SK-N-SH treated with all-trans-retinoic acid at 6 μM for 48 hours (cell line): ENCODE measurements around the gene LMCD1.

Source experiments
- ATAC-seq: fragments of 200-7000 bp; cut with Tn5 transposase; 3 replicates; pipeline ENCODE4 v1.9.1; 2020; ENCODE audit warnings: mild to moderate bottlenecking, moderate library complexity
- BACH2 ChIP-seq: fragments of 250-450 bp; sonication (Bioruptor Pico); IDR thresholded peaks from 2 replicates; pipeline ENCODE4 v1.9.0; 2021; ENCODE audit warnings: mild to moderate bottlenecking, borderline replicate concordance
- CREB5 ChIP-seq: fragments of 250-450 bp; sonication (Bioruptor Pico); IDR thresholded peaks from 2 replicates; pipeline ENCODE4 v1.5.1; 2020; ENCODE audit warnings: low read depth, mild to moderate bottlenecking, moderate library complexity
- CSDC2 ChIP-seq: fragments of 250-450 bp; sonication (Bioruptor Pico); IDR thresholded peaks from 2 replicates; pipeline ENCODE4 v1.5.0; 2020; ENCODE audit warnings: mild to moderate bottlenecking, moderate library complexity
- CSRNP3 ChIP-seq: fragments of 250-450 bp; sonication (Bioruptor Pico); IDR thresholded peaks from 2 replicates; pipeline ENCODE4 v1.5.1; 2021; ENCODE audit warnings: mild to moderate bottlenecking, moderate library complexity
- GLIS3 ChIP-seq: fragments of 250-450 bp; sonication (Bioruptor Pico); IDR thresholded peaks from 2 replicates; pipeline ENCODE4 v1.5.0; 2020; ENCODE audit warnings: mild to moderate bottlenecking, moderate library complexity
- ISL1 ChIP-seq: fragments of 250-450 bp; sonication (Bioruptor Pico); IDR thresholded peaks from 2 replicates; pipeline ENCODE4 v2.1.2; 2022; ENCODE audit warnings: mild to moderate bottlenecking, moderate library complexity
- OSR1 ChIP-seq: fragments of 250-450 bp; sonication (Bioruptor Pico); IDR thresholded peaks from 2 replicates; pipeline ENCODE4 v1.8.0; 2022; ENCODE audit warnings: moderate library complexity, mild to moderate bottlenecking, inconsistent platforms
- PPARA ChIP-seq: fragments of 250-450 bp; sonication (Bioruptor Pico); IDR thresholded peaks from 2 replicates; pipeline ENCODE4 v1.5.0; 2020; ENCODE audit warnings: mild to moderate bottlenecking, borderline replicate concordance
- RARB ChIP-seq: fragments of 250-450 bp; sonication (Bioruptor Pico); IDR thresholded peaks from 2 replicates; pipeline ENCODE4 v1.8.0; 2021; ENCODE audit warnings: mild to moderate bottlenecking, moderate library complexity
- SNAI2 ChIP-seq: fragments of 250-450 bp; sonication (Bioruptor Pico); IDR thresholded peaks from 2 replicates; pipeline ENCODE4 v1.5.0; 2020; ENCODE audit warnings: mild to moderate bottlenecking, moderate library complexity
- TCF4 ChIP-seq: fragments of 250-450 bp; sonication (Bioruptor Pico); IDR thresholded peaks from 2 replicates; pipeline ENCODE4 v1.8.0; 2021; ENCODE audit warnings: mild to moderate bottlenecking, moderate library complexity, borderline replicate concordance
- ZC3H10 ChIP-seq: fragments of 250-450 bp; sonication (Bioruptor Pico); IDR thresholded peaks from 2 replicates; pipeline ENCODE4 v1.5.1; 2021; ENCODE audit warnings: mild to moderate bottlenecking, moderate library complexity
- ZFP3 ChIP-seq: fragments of 250-450 bp; sonication (Bioruptor Pico); IDR thresholded peaks from 2 replicates; pipeline ENCODE4 v1.5.0; 2020; ENCODE audit warnings: mild to moderate bottlenecking, moderate library complexity
- ZFP30 ChIP-seq: fragments of 450-650 bp; formaldehyde crosslinking; IDR thresholded peaks from 2 replicates; pipeline ENCODE4 v1.5.0; 2022; ENCODE audit warnings: mild to moderate bottlenecking, moderate library complexity
- ZNF565 ChIP-seq: fragments of 450-650 bp; formaldehyde crosslinking; conservative IDR thresholded peaks from 2 replicates; pipeline ENCODE4 v1.5.0; 2020; ENCODE audit warnings: low read depth, mild to moderate bottlenecking, moderate library complexity
- ZNF70 ChIP-seq: fragments of 450-650 bp; formaldehyde crosslinking; IDR thresholded peaks from 2 replicates; pipeline ENCODE4 v1.5.0; 2020; ENCODE audit warnings: mild to moderate bottlenecking, moderate library complexity
- ZNF8 ChIP-seq: fragments of 450-650 bp; formaldehyde crosslinking; IDR thresholded peaks from 2 replicates; pipeline ENCODE4 v1.5.0; 2020; ENCODE audit warnings: mild to moderate bottlenecking, moderate library complexity
- TF ChIP-seq, protein P1 (sequence below): fragments of 250-450 bp; sonication (Bioruptor Pico); IDR thresholded peaks from 2 replicates; pipeline ENCODE4 v1.8.0; 2021; ENCODE audit warnings: low read depth, mild to moderate bottlenecking, moderate library complexity, borderline replicate concordance
- TF ChIP-seq, protein P2 (sequence below): fragments of 250-450 bp; sonication (Bioruptor Pico); IDR thresholded peaks from 2 replicates; pipeline ENCODE4 v1.8.0; 2020; ENCODE audit warnings: mild to moderate bottlenecking, moderate library complexity, borderline replicate concordance

The LMCD1 gene

DNA sequence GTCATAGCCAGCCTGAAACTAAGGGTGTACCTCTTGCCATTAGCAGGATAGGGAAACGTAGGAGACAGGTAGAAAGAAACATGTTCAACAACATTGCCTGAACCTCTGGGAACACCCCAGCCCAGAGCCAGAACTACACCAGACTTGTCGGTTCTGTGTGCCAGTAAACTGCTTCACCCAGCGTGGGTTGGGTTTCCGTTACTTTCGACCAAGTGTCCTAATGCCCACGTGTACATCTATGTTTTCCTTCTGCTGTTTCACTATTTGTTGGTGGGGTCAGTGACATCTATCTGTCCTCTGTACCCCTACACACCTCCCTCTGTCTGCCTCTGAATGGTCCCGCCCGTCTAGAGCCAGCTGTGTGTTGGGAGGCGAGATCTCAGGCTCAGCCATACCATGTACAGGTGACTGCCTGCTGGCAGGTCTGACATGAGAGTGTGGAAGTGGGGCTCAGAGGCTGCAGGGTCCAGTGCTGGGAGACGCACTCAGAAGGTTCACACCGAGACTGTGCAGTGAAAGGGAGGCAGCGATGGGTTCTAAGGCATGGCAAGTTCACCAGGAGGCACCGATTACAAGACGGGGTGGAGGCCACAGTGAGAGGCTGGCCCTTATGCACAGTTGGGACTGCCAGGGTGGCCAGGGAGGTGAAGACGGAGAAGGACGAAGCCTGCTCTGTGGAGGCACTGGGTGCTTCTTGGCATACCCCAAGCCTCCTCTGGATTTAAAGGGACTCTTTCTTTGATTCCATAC, 106.6 kb downstream of the LMCD1 start:
- TF ChIP-seq ZNF565 (CRISPR knock-in tag) (no peak), ZFP30 (no peak), RARB (no peak), CSRNP3 (CRISPR knock-in tag) (no peak)
- TF ChIP-seq, protein P1, sequence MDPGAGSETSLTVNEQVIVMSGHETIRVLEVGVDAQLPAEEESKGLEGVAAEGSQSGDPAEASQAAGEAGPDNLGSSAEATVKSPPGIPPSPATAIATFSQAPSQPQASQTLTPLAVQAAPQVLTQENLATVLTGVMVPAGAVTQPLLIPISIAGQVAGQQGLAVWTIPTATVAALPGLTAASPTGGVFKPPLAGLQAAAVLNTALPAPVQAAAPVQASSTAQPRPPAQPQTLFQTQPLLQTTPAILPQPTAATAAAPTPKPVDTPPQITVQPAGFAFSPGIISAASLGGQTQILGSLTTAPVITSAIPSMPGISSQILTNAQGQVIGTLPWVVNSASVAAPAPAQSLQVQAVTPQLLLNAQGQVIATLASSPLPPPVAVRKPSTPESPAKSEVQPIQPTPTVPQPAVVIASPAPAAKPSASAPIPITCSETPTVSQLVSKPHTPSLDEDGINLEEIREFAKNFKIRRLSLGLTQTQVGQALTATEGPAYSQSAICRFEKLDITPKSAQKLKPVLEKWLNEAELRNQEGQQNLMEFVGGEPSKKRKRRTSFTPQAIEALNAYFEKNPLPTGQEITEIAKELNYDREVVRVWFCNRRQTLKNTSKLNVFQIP (CRISPR knock-in tag) = no peak

DNA sequence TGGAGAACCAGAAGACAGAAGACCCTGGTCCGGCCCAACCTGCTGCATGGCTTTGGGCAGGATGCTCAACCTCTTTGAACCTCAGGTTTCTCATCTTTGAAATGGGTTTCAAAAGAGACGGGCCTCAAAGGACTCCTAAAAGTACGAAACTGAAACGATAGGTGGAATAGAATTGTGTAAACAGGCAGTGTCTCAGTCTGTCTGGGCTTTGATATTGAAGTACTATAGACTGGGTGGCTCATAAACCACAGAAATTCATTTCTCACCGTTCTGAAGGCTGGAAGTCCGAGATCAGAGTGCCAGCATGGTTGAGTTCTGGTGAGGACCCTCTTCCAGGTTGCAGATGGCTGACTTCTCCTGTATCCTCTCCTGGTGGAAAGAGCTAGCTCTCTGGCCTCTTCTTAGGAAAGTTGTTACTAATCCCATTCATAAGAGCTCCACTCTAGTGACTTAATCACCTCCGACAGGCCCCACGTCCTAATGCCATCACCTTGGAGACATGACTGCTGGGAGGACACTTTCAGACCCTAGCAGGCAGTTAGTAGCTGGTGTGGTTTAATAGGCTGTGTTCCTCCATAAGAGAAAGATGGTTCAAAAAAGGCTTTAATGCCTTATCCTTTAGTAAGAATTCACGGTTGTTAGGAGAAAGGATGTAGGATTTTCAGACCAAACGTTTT, 107.3 kb downstream of the LMCD1 start:
- TF ChIP-seq ZFP30 = no peak
- no peak for TF ChIP-seq PPARA
- TF ChIP-seq OSR1 (CRISPR knock-in tag) = no peak
- no peak for TF ChIP-seq SNAI2 (CRISPR knock-in tag)
- no peak for TF ChIP-seq ZC3H10
- TF ChIP-seq GLIS3 = no peak
- ATAC-seq = no peak

More for the DNA sequence above, 106.6 kb downstream of the LMCD1 start:
- no peak for ATAC-seq

DNA sequence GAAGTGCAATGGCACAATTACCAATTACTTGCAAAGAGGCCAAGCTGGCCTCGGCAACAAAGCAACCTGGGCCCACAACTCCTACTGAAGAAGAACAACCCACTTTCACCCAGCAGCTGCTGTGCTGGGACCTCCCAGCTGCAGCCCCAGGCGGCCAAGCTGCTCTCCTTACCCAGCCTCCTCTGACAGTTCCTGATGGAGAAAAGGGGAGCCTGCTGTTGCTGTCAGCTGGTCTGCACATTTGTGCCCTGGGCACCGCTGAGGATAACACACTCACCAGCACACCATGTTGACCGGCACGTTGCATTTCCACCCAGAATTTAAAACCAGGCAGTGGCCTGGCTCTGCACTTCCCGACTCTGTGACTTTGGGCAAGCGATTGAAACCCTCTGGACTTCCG, 109.3 kb downstream of the LMCD1 start:
- no peak for ATAC-seq
- TF ChIP-seq TCF4 (CRISPR knock-in tag) = peak; percentile 46; the same call in 1 of the 2 replicates
- no peak for TF ChIP-seq SNAI2 (CRISPR knock-in tag)

- no peak for ATAC-seq
- TF ChIP-seq OSR1 (CRISPR knock-in tag) = no peak
- TF ChIP-seq BACH2 (CRISPR knock-in tag) = no peak
- TF ChIP-seq, all 23 proteins: peak for 0
Observed at GRCh38 chr3:8617921-8618320, 116.3 kb downstream of the LMCD1 start.

DNA sequence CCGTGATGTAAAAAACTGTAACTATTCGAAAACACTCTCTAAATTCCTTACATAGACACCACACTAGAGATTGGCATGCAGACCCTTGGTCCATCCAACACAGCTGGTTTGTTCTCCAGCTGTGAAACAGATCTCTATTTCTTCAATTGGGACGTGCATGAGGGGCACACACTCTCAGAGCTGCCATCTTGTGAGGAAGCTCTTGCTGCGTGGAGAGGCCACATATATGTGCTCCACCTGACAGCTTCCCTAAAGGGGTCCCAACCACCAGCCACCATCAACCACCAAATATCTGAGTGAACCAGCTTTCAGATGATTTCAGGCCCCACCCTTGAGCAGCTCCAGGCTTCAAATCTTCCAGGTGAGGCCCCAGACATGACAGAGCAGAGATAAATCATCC, 117.3 kb downstream of the LMCD1 start:
- ATAC-seq = no peak
- no peak for TF ChIP-seq ZNF8 (CRISPR knock-in tag)
- no peak for TF ChIP-seq ISL1 (CRISPR knock-in tag)
- no peak for TF ChIP-seq CSRNP3 (CRISPR knock-in tag)
- no peak for TF ChIP-seq ZFP30
- TF ChIP-seq ZNF565 (CRISPR knock-in tag) = peak; percentile 82
- TF ChIP-seq ZNF70 (CRISPR knock-in tag) = no peak
- no peak for TF ChIP-seq ZC3H10
- no peak for TF ChIP-seq PPARA
- TF ChIP-seq, all 23 proteins: peak for 1

DNA sequence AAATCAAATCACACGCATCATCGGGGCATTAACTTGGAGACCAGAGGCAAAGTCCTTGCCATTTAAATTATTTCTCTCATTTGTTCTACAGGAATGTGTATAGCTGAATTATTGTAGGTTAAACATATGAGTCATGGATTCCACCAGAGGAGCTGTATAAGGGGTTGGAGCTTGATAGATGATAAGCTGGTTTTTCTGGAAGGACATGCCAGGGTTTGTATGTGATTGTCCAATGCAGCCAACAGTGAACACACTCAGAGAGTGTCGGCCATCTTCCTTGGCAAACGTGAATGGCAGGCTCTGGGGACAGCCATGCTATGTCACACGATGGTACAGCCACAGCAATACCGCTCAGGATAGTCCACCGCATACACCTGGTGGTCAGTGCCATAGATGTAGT, 117.9 kb downstream of the LMCD1 start:
- ATAC-seq = peak; percentile 52
- TF ChIP-seq ISL1 (CRISPR knock-in tag) = peak; percentile 46
- no peak for TF ChIP-seq GLIS3
- 0 out of 2 replicates have a peak, but pooled peaks have one; percentile 21 for TF ChIP-seq ZFP3 (CRISPR knock-in tag)

DNA sequence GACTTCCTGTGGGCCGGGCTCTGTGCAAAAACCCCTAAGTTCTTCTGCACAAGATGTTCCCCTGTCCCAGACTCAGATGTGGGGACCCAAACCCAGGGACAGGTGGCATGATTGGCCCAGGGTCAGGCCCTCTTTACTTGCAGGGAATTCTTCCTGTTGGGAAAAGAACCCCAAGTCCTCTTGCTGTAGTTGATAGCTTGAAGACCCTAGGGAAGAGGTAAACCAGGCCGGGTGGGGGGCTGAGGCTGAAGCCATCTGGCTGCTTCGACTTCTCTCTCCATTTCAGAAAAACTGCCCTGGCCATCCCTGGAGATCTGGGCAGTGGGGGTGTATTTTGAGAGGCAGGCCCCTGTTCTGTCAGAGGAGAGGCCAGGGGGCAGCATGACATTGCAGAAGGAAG, 119.5 kb downstream of the LMCD1 start:
- ATAC-seq = no peak
- TF ChIP-seq CSDC2 (no peak), BACH2 (CRISPR knock-in tag) (no peak), SNAI2 (CRISPR knock-in tag) (no peak), ZNF8 (CRISPR knock-in tag) (no peak), OSR1 (CRISPR knock-in tag) (no peak), CREB5 (CRISPR knock-in tag) (no peak), ISL1 (CRISPR knock-in tag) (no peak)
- TF ChIP-seq, protein P2, sequence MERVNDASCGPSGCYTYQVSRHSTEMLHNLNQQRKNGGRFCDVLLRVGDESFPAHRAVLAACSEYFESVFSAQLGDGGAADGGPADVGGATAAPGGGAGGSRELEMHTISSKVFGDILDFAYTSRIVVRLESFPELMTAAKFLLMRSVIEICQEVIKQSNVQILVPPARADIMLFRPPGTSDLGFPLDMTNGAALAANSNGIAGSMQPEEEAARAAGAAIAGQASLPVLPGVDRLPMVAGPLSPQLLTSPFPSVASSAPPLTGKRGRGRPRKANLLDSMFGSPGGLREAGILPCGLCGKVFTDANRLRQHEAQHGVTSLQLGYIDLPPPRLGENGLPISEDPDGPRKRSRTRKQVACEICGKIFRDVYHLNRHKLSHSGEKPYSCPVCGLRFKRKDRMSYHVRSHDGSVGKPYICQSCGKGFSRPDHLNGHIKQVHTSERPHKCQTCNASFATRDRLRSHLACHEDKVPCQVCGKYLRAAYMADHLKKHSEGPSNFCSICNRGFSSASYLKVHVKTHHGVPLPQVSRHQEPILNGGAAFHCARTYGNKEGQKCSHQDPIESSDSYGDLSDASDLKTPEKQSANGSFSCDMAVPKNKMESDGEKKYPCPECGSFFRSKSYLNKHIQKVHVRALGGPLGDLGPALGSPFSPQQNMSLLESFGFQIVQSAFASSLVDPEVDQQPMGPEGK (CRISPR knock-in tag) = no peak
